Measurements from ENCODE around the gene FAM83E. TPM values are rescaled to one million over a fixed set of nuclear protein-coding genes. Genes with fewer than 3 reads are reported as not detected.
"Not testable (repeated sequence)": the region's sequence is repeated elsewhere in the genome, so short reads cannot be mapped to it uniquely, and the experiment has no call there.

Gene FAM83E
- polyA plus RNA-seq, 3 donors: 0.56 to 4.2 (median 1.3) TPM

DNA sequence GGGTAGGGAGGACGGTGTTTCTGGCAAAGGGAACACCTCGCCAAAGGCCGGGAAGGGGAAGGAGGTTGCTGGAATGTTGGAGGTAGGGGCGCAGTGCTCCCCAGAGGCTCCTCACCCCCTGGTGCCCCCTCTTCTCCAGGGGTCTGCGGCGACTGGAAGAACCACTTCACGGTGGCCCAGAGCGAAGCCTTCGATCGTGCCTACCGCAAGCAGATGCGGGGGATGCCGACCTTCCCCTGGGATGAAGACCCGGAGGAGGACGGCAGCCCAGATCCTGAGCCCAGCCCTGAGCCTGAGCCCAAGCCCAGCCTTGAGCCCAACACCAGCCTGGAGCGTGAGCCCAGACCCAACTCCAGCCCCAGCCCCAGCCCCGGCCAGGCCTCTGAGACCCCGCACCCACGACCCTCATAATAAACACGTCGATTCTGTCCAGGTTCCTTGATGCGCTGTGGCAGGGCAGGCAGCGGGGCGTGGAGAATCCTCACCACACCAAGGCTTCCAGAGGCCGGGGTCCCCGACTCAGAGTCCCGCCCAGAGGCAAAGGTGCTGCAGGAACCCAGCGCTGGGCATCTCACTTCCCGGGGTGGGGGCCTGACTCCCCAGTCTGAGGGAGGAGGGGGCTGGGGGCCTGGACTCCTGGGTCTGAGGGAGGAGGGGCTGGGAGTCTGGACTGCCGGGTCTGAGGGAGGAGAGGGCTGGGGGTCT, 15.7 kb downstream of the FAM83E start:
- 58 to 70% (median 68%) methylated on average over 25 to 30 of the region's 30 CpGs for WGBS, 3 donors

DNA sequence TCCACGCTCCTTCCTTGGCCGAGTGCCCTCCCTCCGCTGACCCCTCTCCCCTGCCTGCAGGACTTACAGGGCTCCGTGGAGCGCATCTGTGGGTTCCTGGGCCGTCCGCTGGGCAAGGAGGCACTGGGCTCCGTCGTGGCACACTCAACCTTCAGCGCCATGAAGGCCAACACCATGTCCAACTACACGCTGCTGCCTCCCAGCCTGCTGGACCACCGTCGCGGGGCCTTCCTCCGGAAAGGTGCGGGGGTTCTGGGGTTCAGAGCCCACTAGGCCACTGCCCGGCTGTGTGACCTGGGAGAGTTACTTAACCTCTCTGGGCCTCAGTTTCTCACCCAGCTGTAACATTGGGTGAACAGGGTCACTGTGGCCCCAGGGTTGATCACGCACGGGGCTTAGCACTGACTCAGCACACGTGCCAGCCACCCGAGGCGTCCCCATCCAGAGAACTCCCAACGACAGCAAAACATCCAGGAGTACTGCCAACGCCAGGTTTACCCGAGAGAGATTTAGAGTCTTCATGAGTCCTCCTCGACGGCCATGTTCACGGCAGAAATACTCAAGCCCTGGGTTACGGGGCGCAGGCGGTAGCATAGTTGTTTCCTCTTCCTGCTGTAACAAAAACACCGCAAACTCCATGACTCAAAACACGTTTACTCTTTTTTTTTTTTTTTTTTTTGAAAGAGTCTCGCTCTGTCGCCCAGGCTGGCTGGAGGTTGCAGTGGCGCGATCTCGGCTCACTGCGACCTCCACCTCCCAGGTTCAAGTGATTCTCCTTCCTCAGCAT, 18.0 kb downstream of the FAM83E start:
- H3K27ac ChIP-seq (ENCODE audit: low read depth, low read length): no peak overlapping the region
- WGBS, 3 donors: 72 to 76% (median 74%) methylated on average over 39 of the region's 39 CpGs

More for the DNA sequence above, 15.7 kb downstream of the FAM83E start:
- H3K27ac ChIP-seq (ENCODE audit: low read depth, low read length): no peak overlapping the region

DNA sequence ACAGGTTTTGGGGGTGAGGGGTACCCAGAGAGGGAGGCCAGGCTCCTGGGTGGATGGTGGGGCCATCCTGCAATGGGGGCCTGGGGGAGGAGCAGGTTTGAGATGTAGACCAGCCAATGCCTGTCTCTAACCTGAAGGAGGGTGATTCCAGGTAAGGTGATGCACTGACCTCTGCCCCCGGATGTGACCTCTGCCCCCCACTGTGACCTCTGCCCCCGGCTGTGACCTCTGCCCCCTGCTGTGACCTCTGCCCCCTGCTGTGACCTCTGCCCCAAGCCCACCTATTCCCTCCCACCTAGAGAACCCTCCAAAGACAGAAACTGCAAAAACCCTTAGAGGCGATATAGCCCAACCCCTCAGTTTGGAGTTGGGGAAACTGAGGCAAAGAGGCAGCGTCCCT, 18.6 kb downstream of the FAM83E start:
- WGBS, 3 donors: 78 to 91% (median 90%) methylated on average over 3 to 4 of the region's 4 CpGs
- H3K27ac ChIP-seq (ENCODE audit: low read depth, low read length): no peak overlapping the region

DNA sequence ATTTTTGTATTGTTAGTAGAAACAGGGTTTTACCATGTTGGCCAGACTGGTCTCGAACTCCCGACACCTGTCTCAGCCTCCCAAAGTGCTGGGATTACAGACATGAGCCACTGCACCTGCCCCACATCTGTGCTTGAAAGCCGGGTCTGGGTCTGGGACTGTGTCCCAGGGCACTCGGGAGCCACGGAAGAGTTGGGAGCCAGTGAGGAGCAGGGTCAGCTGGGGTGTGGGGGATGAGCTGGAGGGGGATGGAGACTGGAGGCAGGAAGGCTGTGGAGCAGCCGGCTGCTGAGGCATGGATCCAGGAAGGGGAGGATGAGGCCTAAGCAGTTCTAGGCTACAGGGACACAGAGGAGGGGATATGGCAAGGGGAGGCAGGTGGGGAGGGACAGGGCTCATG, 19.0 kb downstream of the FAM83E start:
- WGBS, 3 donors: 68 to 73% (median 72%) methylated on average over 6 of the region's 6 CpGs

DNA sequence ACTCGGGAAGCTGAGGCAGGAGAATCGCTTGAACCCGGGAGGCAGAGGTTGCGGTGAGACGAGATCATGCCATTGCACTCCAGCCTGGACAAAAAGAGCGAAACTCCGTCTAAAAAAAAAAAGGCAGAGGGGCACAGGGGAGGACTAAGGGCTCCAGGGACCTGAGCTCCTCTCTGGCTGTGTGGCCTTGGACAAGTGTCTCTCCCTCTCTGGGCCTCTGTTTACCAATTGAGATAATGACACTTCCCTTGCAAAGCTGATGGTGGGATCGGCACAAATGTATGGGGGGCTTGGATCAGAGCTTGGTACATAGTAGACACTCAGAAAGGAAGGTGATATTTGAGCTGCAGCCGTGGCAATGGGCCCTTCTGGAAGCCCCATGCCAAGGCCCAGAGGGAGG, 19.7 kb downstream of the FAM83E start:
- WGBS, 3 donors: 86 to 91% (median 88%) methylated on average over 9 of the region's 9 CpGs
- H3K27ac ChIP-seq (ENCODE audit: low read depth, low read length): no peak overlapping the region

More for the DNA sequence above, 19.0 kb downstream of the FAM83E start:
- H3K27ac ChIP-seq (ENCODE audit: low read depth, low read length): no peak overlapping the region

DNA sequence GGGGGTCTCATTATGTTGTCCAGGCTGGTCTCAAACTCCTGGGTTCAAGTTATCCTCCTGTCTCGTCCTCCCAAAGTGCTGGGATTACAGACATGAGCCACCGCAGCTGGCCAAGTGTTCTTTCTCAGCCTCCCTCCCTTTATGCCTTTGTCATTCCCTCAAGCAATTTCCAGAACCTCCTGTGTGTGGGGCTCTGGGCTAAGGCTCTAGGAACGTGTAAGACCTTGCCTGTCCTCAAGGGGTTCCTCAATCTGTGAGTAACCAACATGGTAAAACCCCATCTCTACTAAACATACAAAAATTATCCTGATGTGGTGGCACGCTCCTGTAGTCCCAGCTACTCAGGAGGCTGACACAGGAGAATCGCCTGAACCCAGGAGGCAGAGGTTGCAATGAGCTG, 23.9 kb downstream of the FAM83E start:
- no peak overlapping the region for H3K27ac ChIP-seq (ENCODE audit: low read depth, low read length)
- WGBS, 3 donors: 80 to 87% (median 81%) methylated on average over 5 of the region's 5 CpGs

DNA sequence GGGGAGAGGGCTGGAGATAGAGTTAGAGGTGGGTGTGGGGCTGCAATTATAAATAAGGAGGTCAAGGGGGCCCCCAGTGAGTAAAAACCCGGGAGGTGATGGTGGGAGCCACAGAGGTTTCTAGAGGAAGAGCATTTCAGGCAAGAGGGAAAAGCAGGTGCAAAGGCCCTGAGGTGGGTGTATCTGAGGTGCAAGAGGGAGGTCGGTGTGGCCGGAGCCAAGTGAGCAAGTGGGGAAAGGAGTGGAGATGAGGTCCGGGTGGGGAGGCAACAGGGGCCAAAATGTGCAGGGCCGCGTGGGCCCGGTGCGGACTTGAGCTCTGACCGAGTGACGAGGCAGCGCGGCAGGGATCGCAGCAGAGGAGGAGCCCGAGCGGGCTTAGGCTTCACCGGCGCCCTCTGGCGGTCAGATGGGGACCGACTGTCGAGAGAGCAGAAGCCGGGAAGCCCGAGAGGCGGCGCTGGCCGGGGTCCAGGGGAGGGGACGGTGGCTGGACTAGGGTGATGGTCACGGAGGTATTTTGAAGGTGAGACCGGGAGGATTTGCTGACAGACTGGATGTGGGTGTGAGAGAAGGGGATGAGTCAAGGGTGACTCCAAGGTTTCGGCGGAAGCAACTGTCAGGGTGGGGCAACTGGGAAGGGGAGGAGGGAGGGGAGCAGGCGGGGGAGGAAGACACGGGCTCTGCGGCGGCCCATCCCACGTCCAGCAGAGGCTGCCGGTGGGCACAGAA, 26.0 kb downstream of the FAM83E start:
- WGBS, 3 donors: 3 to 4% (median 4%) methylated on average over 35 to 36 of the region's 36 CpGs
- H3K27ac ChIP-seq (ENCODE audit: low read depth, low read length): no peak overlapping the region

DNA sequence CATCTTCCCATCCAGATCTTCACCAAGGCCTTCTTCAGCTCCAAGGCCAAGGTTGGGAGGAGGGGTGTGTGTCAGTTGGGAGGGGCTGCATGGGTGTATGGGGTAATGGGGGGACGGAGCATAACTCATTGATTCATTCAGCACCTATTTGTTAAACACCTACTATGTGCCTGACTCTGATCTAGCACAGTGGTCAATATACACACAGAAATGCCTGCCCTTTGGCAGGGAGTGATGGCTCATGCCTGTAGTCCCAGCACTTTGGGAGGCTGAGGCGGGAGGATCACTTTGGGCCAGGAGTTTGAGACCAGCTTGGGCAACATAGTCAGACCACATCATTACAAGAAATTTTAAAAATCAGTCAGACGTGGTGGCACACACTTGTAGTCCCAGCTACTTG, 27.5 kb downstream of the FAM83E start:
- WGBS, 3 donors: 86 to 94% (median 94%) methylated on average over 3 of the region's 3 CpGs
- no peak overlapping the region for H3K27ac ChIP-seq (ENCODE audit: low read depth, low read length)

DNA sequence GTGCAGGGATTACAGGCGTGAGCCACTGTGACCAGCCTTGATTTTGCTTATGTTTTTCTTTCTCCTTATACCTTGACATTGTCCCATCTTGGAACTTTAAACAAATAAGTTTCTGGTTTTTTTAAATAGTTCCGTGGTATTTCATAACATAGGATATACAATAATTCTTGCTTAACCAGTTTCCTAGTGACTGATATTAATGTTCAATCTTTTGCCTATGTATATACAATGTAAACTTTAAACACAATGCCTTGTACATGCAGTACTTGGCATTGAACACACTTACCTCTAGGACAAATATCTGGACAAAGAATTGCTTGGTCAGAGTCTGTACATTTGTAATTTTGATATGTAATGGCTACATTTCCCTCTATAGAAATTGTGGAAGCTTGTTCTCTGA, 32.7 kb downstream of the FAM83E start:
- WGBS, 3 donors: 62 to 72% (median 65%) methylated on average over 2 of the region's 2 CpGs
- H3K27ac ChIP-seq (ENCODE audit: low read depth, low read length): no peak overlapping the region

DNA sequence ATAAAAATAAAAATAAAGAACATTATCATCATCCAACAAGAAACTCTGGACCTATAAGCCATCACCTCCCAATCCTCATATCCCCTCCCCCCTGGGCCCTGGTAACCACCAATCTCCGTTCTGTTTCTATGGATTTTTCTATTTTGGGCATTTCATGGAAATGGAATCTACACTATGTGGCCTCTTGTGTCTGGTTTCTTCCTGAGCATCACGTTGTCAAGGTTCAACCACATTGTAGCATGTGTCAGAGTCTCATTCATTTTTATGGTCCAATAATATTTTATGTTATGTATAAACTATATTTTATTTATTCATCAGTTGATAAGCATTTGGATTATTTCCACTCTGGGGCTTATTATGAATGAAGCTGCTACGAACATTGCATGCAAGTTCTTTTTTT, 36.0 kb downstream of the FAM83E start:
- WGBS, 3 donors: 48 to 49% (median 49%) methylated on average over 3 of the region's 3 CpGs
- H3K27ac ChIP-seq (ENCODE audit: low read depth, low read length): no peak overlapping the region

DNA sequence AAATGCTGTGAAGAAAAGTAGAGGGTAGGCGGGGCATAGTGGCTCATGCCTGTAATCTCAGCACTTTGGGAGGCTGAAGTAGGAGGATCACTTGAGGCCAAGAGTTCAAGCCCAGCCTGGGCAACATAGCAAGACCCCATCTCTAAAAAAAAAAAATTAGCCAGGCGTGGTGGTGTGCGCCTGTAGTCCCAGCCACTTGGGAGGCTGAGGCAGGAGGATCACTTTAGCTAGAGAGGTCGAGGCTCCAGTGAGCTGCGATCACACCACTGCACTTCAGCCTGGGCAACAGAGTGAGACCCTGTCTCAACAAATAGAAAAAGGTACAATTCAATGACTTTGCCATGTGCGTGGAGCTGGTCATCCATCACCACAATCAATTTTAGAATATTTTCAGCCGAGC, 37.0 kb downstream of the FAM83E start:
- WGBS, 3 donors: 87 to 95% (median 93%) methylated on average over 7 of the region's 7 CpGs

DNA sequence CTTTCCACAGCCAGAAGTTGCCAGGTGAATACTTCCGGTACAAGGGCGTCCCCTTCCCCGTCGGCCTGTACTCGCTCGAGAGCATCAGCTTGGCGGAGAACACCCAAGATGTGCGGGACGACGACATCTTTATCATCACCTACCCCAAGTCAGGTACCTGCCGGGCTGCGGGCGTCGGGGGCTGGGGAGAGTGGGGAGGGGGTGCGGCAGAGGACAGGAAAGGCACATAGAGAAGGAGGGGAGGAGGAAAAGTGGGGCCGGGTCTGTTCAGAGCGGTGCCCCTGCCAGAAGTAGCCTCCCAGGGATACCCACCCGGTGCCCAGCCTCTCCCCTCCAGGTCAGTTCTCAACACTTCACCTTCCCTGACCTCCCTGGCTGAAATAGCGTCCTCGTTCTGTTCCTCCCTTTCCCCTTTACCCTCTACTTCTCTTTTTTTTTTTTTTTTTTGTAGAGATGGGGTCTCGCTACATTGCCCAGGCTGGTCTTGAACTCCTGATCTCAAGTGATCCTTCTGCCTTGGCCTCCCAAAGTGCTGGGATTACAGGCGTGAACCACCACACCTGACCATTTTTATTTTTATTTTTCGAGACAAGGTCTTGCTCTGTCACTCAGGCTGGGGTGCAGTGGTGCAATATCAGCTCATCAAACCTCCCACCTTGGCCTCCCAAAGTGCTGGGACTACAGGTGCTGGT, 38.8 kb downstream of the FAM83E start:
- H3K27ac ChIP-seq (ENCODE audit: low read depth, low read length): no peak overlapping the region
- WGBS, 3 donors: 77 to 82% (median 80%) methylated on average over 22 to 23 of the region's 23 CpGs

More for the DNA sequence above, 37.0 kb downstream of the FAM83E start:
- not testable (repeated sequence) for H3K27ac ChIP-seq (ENCODE audit: low read depth, low read length)

DNA sequence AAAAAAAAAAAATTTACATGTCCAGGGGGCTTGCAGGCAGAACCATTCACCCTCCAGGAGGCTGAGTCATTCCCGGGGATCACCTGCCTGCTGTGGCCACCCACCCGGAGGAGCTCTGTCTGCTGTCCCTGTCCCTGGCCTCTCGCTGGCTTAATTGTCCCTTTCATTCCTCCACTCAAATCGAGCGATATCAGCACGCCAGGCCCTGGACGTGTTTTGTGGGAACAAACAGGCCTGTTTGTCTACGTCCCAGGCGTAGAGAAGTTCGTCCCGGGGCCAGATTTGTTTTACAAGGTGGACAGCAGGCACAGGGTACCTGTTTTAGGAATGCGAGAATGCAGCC, 41.7 kb downstream of the FAM83E start:
- WGBS, 3 donors: 71 to 94% (median 76%) methylated on average over 12 of the region's 12 CpGs
- no peak overlapping the region for H3K27ac ChIP-seq (ENCODE audit: low read depth, low read length)

DNA sequence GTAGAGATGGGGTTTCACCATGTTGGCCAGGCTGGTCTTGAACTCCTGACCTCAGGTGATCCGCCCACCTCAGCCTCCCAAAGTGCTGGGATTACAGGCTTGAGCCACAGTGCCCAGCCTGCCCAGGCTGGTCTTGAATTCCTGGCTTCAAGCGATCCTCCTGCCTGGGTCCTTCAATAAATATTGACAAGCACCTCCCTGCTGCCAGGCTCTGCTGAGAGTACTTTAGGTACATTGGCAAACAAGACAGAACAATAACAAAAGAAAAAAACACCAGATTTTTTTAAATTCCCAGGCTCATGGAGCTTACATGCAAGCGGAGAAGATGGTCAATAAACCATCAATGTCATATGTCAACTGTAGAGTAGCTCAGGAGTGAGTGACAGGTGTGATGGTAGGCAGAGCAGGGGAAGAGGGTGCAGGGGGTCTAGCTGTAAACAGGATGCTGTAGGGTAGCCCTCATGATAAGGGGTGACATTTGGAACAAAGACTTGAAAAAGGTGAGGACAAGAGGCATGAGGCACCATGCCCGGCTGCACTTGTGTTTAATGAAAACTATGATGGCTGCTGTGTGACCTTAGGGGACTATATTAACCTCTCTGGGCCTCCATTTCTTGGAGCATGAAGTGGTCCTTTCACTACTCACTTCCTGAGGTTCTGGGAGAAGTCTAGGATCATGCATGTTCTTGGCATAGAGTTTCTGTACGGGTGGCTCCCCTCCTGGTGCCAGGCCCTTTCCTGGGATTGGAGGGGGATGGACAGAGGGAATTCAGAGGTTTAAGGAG, 43.3 kb downstream of the FAM83E start:
- H3K27ac ChIP-seq (ENCODE audit: low read depth, low read length): no peak overlapping the region
- 53 to 79% (median 67%) methylated on average over 5 of the region's 5 CpGs for WGBS, 3 donors

DNA sequence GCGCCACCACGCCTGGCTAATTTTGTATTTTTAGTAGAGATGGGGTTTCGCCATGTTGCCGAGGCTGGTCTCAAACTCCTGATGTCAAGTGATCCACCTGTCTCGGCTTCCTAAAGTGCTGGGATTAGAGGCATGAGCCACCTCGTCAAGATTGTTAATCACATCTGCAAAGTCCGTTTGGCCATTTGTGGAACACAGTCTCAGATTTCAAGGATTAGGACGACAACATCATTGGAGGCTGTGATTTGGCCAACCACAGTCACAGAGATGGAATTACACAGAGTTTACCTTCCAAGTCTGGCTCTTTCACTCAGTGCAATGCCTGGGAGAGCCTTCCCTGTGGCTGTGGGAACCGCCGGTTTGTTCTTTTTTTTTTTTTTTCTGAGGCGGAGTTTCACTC, 45.1 kb downstream of the FAM83E start:
- WGBS, 3 donors: 56 to 65% (median 65%) methylated on average over 11 of the region's 11 CpGs
- H3K27ac ChIP-seq (ENCODE audit: low read depth, low read length): no peak overlapping the region

DNA sequence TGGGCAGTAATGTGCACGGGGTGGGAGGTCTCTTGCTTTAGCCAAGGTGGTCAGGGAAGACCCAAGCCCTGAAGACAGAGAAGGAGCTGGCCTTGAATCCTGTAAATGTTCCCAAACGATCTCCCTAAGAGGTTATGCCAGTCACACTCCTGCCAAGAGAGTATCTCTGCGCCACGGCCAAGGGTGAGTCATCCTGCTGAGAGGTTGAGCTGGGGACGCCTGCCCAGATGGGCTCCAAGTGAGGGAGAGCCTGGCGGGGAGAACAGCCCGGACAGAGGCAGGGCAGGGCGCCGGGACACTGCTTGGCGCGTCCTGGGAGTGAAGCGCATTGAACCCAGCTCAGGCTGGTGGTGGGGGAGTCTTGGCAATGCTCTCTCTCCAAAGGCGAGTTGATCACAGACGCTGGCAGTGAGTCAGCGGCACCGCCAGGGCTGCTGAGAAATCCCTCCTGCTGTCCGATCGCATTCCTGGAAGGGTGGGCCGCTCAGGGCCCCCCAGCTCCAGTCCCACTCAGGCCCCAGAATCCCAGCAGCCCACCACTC, 46.5 kb downstream of the FAM83E start:
- WGBS, 3 donors: 5 to 21% (median 5%) methylated on average over 16 to 19 of the region's 19 CpGs
- no peak overlapping the region for H3K27ac ChIP-seq (ENCODE audit: low read depth, low read length)

DNA sequence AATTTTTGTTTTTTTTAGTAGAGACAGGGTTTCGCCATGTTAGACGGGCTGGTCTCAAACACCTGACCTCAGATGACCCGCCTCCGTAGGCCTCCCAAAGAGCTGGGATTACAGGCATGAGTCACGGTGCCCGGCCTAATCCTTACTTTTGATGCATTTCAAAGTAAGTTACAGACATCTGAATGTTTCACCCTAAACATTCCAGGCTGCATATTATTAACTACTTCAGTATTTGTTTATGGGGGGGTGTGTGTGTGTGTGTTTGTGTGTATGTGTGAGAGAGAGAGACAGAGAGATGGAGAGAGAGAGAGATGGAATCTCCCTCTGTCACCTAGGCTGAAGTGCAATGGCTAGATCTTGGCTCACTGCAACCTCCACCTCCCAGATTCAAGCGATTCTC, 49.8 kb downstream of the FAM83E start:
- no peak overlapping the region for H3K27ac ChIP-seq (ENCODE audit: low read depth, low read length)
- 87 to 92% (median 89%) methylated on average over 7 of the region's 7 CpGs for WGBS, 3 donors
